NCI-H1092 treated with DMSO at 0.1 percent for 48 hours (cell line): ENCODE data around the gene RIT1.

ENCODE experiments used
- DNase-seq: peaks from one replicate; lab custom pipeline; 2025; lab: John Stamatoyannopoulos, UW

The RIT1 gene

DNA sequence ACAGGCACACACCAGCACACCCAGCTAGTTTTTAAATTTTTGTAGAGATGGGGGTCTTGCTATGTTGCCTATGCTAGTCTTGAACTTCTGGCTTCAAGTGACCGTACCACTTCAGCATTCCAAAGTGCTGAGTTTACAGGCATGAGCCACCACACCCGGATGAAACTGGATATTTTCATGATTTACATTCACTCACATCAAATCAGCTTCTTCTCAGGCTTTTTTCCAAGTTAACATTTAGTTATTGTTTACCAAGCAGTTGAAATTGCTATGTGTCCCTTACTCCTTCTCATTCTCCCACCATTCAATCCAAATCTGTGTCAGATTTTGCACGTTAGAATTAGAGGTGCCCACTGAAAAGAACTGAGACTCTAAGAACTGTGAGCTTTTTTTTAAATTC is 18.4 kb downstream of the RIT1 start:
- no peak for DNase-seq

- no peak for DNase-seq
Observed at GRCh38 chr1:155890251-155890650, 20.9 kb downstream of the RIT1 start.

GRCh38 chr1:155889566-155889965 is 21.6 kb downstream of the RIT1 start:
- no peak for DNase-seq

DNA sequence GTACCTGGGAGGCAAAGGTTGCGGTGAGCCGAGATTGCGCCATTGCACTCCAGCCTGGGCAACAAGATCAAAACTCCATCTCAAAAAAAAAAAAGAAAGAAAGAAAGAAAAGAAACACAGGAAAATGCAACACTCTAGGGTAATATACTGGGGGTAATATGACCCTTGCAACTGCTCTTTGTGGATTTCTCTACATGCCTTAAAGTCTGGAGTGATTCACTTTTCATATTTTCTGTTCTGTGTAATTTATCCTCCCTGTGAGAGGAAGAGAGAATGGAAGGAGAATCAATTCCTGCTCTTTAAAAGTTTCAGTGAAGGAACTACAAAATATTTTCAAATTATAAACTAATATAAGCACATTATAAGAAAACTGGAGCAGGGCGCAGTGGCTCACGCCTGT is 22.7 kb downstream of the RIT1 start:
- no peak for DNase-seq

- DNase-seq: no peak
Observed at GRCh38 chr1:155884982-155885381, 26.2 kb downstream of the RIT1 start.

DNA sequence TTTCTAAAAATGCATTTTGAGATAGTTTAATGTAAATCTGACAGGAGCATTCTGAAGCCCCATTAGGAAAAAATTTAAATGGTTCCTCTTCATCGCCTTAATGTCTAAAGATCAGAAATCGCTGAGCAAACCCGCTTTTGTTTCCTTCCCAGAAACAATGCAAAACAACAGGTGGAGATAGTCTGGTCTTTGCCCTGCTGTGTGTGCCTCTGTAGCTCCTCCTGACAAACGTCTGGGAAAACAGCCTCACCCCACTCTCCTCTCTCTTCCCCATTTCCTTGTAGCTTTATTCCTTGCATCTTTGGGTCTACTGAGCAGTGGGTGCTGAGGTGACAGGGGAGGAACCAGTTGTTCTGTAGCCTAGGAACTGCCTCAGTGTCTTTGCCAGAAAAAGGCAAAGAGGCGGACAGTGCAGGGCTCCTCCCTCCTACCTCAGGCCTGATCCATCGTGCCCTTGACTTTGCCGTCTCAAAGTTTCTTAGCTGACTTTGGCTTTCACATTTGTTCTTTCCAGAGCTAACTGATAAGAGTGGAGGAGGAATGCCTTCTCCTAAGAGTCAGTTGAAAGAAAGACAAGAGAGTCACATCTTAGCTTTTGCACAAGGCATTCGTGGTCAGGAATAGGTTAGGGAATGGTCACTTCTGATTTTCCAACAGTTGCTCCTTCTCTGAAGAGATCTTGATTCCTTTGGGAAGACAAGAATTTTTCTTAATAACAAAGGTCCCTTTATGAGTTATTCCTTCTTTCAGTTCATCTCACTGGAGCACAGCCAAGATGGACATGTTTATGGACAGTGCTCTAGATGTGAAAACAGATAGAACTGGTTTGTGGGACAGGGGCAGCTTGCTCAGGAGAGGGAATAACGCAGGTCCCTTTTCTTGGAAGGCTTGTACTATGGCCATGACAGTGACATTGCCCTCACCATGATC is 26.9 kb downstream of the RIT1 start:
- no peak for DNase-seq

DNA sequence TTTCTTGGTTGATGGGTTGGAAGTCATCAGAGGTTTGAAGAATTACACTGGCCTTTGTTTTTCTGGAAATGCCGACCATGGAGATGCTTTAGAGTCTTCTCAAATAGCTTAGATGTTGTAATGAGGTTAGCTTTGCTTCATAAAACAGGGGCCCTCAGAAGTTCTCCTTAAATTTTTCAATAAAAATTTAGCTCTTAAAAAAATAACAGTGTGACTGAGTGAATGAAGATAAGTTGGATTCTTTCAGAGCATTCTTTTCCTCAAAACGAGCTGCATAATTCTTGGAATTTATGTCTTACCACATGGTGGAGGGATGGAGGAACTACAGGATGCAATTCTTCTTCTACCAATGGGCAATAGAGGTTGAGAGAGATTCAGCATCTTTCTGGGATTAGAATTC is 28.4 kb downstream of the RIT1 start:
- no peak for DNase-seq

GRCh38 chr1:155882235-155882634 is 28.9 kb downstream of the RIT1 start:
- DNase-seq: no peak

GRCh38 chr1:155880950-155881349 is 30.2 kb downstream of the RIT1 start:
- DNase-seq: no peak

DNA sequence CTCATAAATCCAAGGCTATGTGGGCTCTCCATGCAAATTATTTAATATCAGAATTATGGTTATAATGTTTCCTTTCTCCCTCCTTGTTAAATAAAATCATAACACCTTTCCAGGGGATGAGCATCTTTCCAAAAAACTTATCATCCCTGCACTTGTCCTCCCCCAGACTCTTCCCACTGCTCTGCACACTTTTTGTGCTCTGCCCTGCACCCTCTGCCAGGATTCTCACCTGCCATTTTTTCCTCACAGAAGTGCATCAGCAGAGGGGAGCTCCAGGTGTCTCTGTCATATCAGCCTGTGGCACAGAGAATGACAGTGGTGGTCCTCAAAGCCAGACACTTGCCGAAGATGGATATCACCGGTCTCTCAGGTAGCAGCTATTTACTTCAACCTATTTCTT is 30.9 kb downstream of the RIT1 start:
- no peak for DNase-seq

- no peak for DNase-seq
Observed at GRCh38 chr1:155877945-155878344, 33.2 kb downstream of the RIT1 start.

GRCh38 chr1:155873860-155874259 is 37.3 kb downstream of the RIT1 start:
- DNase-seq: peak; percentile 31

DNA sequence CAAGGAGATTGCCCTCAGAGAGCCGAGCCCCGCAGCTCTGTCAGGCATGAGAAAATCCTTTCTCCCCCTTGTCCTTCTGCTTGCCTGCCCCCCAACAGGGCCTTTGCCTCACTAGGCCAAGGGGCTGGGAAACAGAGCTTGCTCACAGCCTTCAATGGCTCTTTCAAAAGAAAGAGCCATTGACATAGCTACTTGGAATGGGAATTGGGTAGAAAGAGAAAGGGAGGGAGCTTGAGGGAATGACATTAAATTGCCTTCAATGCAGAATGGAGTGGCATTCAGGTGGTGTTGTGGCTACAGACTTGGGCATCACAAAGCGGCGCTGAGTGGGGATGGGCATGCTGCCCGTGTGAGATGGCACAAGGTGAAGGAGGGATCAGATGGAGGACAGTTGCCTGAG is 38.6 kb downstream of the RIT1 start:
- peak; percentile 19 for DNase-seq

DNA sequence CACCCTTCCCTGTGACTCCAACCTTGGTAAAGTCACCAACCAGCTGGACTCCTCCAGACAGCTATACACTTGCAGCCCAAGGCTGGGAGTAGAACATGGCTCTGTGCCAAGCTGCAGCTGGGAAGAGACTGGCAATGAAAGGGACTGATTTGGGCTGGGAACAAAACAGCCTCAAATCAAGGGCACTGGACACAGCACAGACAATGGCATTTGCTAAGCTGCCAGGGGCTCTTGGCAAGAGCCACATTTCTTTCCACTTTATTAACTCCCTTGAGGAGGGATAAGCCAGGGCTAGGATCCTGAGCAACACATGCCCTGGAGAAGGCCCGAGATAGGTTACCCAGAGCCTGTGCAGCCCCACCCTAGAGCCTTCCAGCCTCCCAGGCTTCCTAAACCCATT is 39.8 kb downstream of the RIT1 start:
- DNase-seq: peak; percentile 94

DNA sequence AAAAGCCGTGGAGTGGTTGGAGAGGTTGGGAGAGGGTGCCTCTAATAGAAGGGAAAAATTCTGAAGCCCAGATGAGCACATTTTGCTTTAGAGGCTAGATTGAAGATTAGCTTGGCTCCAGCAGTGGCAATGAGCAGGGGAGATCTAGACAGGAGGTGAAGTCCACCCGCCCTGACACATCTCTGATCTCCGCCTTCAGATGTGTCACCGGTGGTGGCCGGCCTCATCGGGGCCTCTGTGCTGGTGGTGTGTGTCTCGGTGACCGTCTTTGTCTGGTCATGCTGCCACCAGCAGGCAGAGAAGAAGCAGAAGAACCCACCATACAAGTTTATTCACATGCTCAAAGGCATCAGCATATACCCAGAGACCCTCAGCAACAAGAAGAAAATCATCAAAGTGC is 43.4 kb downstream of the RIT1 start:
- DNase-seq: no peak

GRCh38 chr1:155864393-155864792 is 46.8 kb downstream of the RIT1 start:
- no peak for DNase-seq

DNA sequence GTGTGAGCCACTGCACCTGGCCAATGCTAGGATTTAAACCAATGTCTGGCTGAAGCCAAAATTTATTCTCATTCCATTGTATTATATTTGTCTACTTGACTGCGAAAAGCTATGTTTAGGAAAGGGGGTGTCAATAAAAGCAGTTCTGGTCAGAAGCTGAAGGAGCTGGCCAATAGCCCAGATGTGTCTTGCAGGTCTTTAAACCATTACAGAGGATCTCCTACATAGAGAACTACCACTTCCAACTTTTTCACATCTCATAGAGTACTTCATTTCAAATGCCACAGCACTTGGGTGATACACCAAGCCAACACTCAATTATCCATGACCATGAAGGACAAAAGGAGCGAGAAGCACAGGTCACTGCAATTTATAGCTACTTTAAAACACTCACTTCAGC is 49.3 kb downstream of the RIT1 start:
- no peak for DNase-seq

GRCh38 chr1:155860970-155861510 is 50.1 kb downstream of the RIT1 start:
- DNase-seq: no peak

DNA sequence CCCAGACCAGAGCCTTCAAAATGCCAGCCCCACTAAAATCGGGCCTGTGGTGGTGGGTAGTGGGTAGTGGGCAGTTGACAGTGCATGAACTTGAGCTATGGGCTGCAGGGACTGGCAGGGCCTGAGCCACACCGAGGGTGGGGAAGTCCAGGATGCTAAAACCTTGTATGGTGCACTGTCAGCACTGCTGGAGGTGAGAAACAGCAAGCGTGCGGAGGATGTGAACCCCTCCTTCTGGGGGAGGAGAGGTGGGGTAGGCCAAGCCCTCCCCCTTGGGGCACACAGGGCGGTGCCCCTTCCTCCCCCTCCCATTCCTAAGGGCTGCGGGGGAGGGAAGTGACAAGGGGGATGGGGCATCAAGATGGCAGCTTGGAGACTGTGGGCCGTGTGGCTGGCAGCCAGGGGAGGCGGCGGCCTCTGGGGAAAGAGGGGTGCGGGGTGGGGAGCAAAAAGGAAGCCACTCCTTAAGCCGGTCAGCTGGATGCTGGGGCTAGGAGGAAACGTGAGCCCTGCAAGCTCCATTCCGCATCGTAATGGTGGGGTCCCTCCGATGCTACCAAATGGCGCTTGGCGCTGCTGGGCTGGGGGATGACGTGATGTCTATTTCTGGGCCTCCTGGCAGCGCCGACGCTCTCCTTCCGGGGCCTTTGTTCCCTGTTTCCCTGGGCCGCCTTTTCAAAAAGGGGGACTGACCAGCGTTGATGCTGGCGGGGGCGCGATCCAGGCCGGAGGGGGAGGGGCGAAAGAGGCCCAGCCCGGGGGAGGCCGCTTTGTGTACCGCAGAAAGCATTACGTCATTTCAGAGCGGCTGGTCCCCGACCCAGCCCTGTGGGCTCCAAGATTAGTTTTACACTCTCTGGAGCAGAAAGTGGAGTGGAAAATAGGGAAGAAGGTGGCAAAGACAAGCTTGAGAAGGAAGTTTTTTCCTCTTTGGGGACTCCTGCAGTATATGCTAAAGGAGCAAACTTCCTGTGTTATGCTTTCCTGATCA is 51.0 kb downstream of the RIT1 start:
- DNase-seq: peak; percentile 91

GRCh38 chr1:155859234-155859829 is 51.8 kb downstream of the RIT1 start, which contains the start of gene SYT11:
Gene SYT11, plus strand, starts transcription at chr1:155859567. Its CDS starts 195 bp downstream, at chr1:155859762.
- DNase-seq: peak; percentile 99

DNA sequence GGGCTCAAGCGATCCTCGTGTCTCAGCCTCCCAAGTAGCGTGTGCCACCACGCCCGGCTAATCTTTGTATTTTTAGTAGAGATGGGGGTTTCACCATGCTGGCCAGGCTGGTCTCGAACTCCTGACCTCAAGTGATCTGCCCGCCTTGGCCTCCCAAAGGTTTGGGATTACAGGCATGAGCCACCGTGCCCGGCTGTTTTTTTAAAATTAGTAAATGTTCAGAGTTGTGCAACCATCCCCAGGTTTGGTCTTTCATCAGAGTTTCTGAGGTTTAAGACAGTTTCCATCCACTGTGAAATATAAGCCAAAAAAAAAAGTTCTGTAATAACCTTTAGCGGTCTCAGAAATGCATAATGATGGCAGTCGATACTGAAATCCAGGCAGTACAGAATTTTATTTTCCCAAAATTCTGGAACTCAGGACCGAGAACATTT is 52.3 kb downstream of the RIT1 start:
- DNase-seq: no peak
